CD4-positive, alpha-beta T cell treated with Interleukin-4 for 1 hour (primary cell): ENCODE measurements around the gene SNX27.
"Not testable (repeated sequence)": the region's sequence is repeated elsewhere in the genome, so short reads cannot be mapped to it uniquely, and the experiment has no call there.

Experiments
- DNase-seq, 2 donors: peaks; one replicate each; pipeline ENCODE4 v3.0.0-alpha.2; 2020 to 2022

The SNX27 gene

GRCh38 chr1:151604291-151604690 is 7.6 kb upstream of the SNX27 start:
- DNase-seq: no peak

- no peak for DNase-seq
Measured at GRCh38 chr1:151606384-151606783, 5.5 kb upstream of the SNX27 start.

- DNase-seq: no peak
Measured at GRCh38 chr1:151606857-151607256, 5.0 kb upstream of the SNX27 start.

- no peak for DNase-seq
Measured at GRCh38 chr1:151610142-151610541, 1.7 kb upstream of the SNX27 start.

GRCh38 chr1:151611288-151611790 is 511 bp upstream of the SNX27 start:
- peak in 1 of 2 donors; percentile 58 for DNase-seq

GRCh38 chr1:151612501-151613281 is 841 bp downstream of the SNX27 start:
- DNase-seq: peak; percentile 11 to 28

GRCh38 chr1:151613282-151613780 is 1.5 kb downstream of the SNX27 start:
- DNase-seq: no peak

GRCh38 chr1:151615711-151616504 is 4.1 kb downstream of the SNX27 start:
- DNase-seq: no peak

- no peak for DNase-seq
Measured at GRCh38 chr1:151616505-151616849, 4.6 kb downstream of the SNX27 start.

- no peak for DNase-seq
Measured at GRCh38 chr1:151618003-151618402, 6.2 kb downstream of the SNX27 start.

GRCh38 chr1:151618470-151618869 is 6.6 kb downstream of the SNX27 start:
- no peak for DNase-seq

GRCh38 chr1:151618996-151619395 is 7.1 kb downstream of the SNX27 start:
- DNase-seq: not testable (repeated sequence)

GRCh38 chr1:151619489-151620093 is 7.7 kb downstream of the SNX27 start:
- no peak for DNase-seq

GRCh38 chr1:151620286-151620685 is 8.4 kb downstream of the SNX27 start:
- no peak for DNase-seq

GRCh38 chr1:151621351-151621750 is 9.5 kb downstream of the SNX27 start:
- DNase-seq: no peak

GRCh38 chr1:151624783-151625182 is 12.9 kb downstream of the SNX27 start:
- DNase-seq: no peak

GRCh38 chr1:151626740-151627334 is 15.0 kb downstream of the SNX27 start:
- no peak for DNase-seq

- no peak for DNase-seq
Measured at GRCh38 chr1:151629278-151629677, 17.4 kb downstream of the SNX27 start.

- no peak for DNase-seq
Measured at GRCh38 chr1:151635479-151636072, 23.7 kb downstream of the SNX27 start.

- no peak for DNase-seq
Measured at GRCh38 chr1:151638074-151638775, 26.4 kb downstream of the SNX27 start.

GRCh38 chr1:151638812-151639211 is 27.0 kb downstream of the SNX27 start:
- DNase-seq: no peak

- no peak for DNase-seq
Measured at GRCh38 chr1:151639466-151639865, 27.6 kb downstream of the SNX27 start.
